Erythroblast (primary cell): ENCODE results near the gene SHTN1.

Source experiments
- GATA1 ChIP-seq: IDR thresholded peaks from 2 replicates; pipeline ENCODE4 v1.6.1; 2011; ENCODE audit warnings: low read depth, mild to moderate bottlenecking, control low read depth, low read length, moderate library complexity
- POLR2A ChIP-seq: IDR thresholded peaks from 2 replicates; pipeline ENCODE4 v1.6.1; 2011; ENCODE audit warnings: mild to moderate bottlenecking, low read length

- no peak for TF ChIP-seq POLR2A
- TF ChIP-seq GATA1, result no peak
Measured at GRCh38 chr10:117004227-117005025, 561 bp downstream of the SHTN1 start.
